HL-60 (cell line): ENCODE data around the gene FTHL17.

ENCODE experiments used
- GABPA ChIP-seq: IDR thresholded peaks from 2 replicates; pipeline ENCODE4 v1.6.1; 2012; ENCODE audit warnings: low read depth
- SPI1 ChIP-seq: IDR thresholded peaks from 2 replicates; pipeline ENCODE4 v1.6.1; 2012; ENCODE audit warnings: low read depth, mild to moderate bottlenecking, borderline replicate concordance
- TF ChIP-seq, protein P1 (sequence below): IDR thresholded peaks from one replicate; pipeline ENCODE4 v1.5.1; 2011; ENCODE audit warnings: low read length, control low read depth, inconsistent platforms; ENCODE audit not compliant: insufficient read depth
- TF ChIP-seq, protein P2 (sequence below): IDR thresholded peaks from 2 replicates; pipeline ENCODE4 v1.6.1; 2012; ENCODE audit warnings: low read depth; ENCODE audit not compliant: insufficient replicate concordance

DNA sequence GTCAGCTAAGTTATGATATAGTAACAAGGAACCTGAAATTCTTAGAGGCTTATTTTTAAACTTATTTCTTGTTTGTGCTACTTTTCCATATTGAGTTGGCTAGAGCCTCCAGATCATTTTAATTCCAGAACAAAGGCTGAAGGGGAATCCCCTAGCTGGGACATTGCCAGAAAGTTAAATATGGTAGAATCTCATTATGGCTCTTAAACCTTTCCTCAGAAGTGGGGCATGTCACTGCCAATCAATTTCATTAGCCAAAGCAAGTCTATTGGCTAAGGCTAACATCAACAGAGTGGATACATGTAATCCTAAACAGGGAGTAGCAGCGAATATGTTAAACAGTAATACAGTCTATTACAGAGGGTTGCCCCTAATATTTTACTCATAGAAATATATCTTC lies 47.0 kb downstream of the FTHL17 start:
- TF ChIP-seq, protein P1, sequence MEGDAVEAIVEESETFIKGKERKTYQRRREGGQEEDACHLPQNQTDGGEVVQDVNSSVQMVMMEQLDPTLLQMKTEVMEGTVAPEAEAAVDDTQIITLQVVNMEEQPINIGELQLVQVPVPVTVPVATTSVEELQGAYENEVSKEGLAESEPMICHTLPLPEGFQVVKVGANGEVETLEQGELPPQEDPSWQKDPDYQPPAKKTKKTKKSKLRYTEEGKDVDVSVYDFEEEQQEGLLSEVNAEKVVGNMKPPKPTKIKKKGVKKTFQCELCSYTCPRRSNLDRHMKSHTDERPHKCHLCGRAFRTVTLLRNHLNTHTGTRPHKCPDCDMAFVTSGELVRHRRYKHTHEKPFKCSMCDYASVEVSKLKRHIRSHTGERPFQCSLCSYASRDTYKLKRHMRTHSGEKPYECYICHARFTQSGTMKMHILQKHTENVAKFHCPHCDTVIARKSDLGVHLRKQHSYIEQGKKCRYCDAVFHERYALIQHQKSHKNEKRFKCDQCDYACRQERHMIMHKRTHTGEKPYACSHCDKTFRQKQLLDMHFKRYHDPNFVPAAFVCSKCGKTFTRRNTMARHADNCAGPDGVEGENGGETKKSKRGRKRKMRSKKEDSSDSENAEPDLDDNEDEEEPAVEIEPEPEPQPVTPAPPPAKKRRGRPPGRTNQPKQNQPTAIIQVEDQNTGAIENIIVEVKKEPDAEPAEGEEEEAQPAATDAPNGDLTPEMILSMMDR = no peak
- no peak for TF ChIP-seq SPI1
- TF ChIP-seq, protein P2, sequence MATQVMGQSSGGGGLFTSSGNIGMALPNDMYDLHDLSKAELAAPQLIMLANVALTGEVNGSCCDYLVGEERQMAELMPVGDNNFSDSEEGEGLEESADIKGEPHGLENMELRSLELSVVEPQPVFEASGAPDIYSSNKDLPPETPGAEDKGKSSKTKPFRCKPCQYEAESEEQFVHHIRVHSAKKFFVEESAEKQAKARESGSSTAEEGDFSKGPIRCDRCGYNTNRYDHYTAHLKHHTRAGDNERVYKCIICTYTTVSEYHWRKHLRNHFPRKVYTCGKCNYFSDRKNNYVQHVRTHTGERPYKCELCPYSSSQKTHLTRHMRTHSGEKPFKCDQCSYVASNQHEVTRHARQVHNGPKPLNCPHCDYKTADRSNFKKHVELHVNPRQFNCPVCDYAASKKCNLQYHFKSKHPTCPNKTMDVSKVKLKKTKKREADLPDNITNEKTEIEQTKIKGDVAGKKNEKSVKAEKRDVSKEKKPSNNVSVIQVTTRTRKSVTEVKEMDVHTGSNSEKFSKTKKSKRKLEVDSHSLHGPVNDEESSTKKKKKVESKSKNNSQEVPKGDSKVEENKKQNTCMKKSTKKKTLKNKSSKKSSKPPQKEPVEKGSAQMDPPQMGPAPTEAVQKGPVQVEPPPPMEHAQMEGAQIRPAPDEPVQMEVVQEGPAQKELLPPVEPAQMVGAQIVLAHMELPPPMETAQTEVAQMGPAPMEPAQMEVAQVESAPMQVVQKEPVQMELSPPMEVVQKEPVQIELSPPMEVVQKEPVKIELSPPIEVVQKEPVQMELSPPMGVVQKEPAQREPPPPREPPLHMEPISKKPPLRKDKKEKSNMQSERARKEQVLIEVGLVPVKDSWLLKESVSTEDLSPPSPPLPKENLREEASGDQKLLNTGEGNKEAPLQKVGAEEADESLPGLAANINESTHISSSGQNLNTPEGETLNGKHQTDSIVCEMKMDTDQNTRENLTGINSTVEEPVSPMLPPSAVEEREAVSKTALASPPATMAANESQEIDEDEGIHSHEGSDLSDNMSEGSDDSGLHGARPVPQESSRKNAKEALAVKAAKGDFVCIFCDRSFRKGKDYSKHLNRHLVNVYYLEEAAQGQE = no peak
- TF ChIP-seq GABPA = no peak
